SK-N-SH (cell line): ENCODE data around the gene AKAP3. TPM values are rescaled to one million over a fixed set of nuclear protein-coding genes. Genes with fewer than 3 reads are reported as not detected.

Experiments
- CTCF ChIA-PET: fragments of 300-600, 350-600 bp; formaldehyde crosslinking; extraction: SDS; loops from one replicate; lab custom pipeline; 2021; lab: Yijun Ruan, JAX
- POLR2A ChIA-PET: fragments of 350-600 bp; sonication (Branson Sonifier 250); formaldehyde crosslinking; extraction: SDS; loops from one replicate; lab custom pipeline; 2020; ENCODE audit warnings: antibody characterized with exemption, inconsistent platforms; lab: Yijun Ruan, JAX
- DNase-seq: peaks from one replicate; pipeline ENCODE4 v3.0.0; 2012
- H2AFZ ChIP-seq: fragments of 200-600 bp; sonication (generic); 2 replicates; pipeline ENCODE4 v1.8.1; 2016; ENCODE audit warnings: antibody characterized with exemption, mild to moderate bottlenecking, low read depth
- H3F3A ChIP-seq: fragments of 200-600 bp; sonication (generic); replicated peaks from 2 replicates; pipeline ENCODE3; 2016; ENCODE audit warnings: antibody characterized with exemption, mild to moderate bottlenecking; ENCODE audit not compliant: insufficient read depth
- H3K27ac ChIP-seq, 2 experiments: fragments of 200-500 bp in 1 of 2; fragments of 200-600 bp in 1 of 2; sonication (Bioruptor generic) in 1 of 2; sonication (generic), shearing (Covaris generic) in 1 of 2; 2 replicates each; pipeline versions ENCODE4 v1.5.1 to v1.6.1; 2014 to 2016; ENCODE audit warnings: low read depth in 2 of 2, inconsistent platforms in 1 of 2, low read length in 1 of 2, mild to moderate bottlenecking in 1 of 2, mixed read lengths in 1 of 2
- H3K27me3 ChIP-seq: fragments of 200-600 bp; sonication (generic), shearing (Covaris generic); 2 replicates; pipeline ENCODE4 v1.6.1; 2016; ENCODE audit warnings: mixed run types; ENCODE audit not compliant: insufficient read depth
- H3K36me3 ChIP-seq, 2 experiments: fragments of 200-500 bp in 1 of 2; fragments of 200-600 bp in 1 of 2; sonication (Bioruptor generic) in 1 of 2; sonication (generic) in 1 of 2; replicated peaks in 1 of 2; 2 replicates each; pipeline versions ENCODE3 to v1.5.1; 2014 to 2016; ENCODE audit warnings: low read length in 1 of 2, mild to moderate bottlenecking in 1 of 2; ENCODE audit not compliant: insufficient read depth in 2 of 2, control insufficient read depth in 1 of 2
- H3K4me1 ChIP-seq, 2 experiments: fragments of 200-500 bp in 1 of 2; fragments of 200-600 bp in 1 of 2; sonication (Bioruptor generic) in 1 of 2; sonication (generic), shearing (Covaris generic) in 1 of 2; 2 replicates each; pipeline versions ENCODE4 v1.5.1 to v1.6.1; 2014 to 2016; ENCODE audit warnings: low read depth in 1 of 2, low read length in 1 of 2, mixed run types in 1 of 2; ENCODE audit not compliant: insufficient read depth in 2 of 2, control insufficient read depth in 1 of 2
- H3K4me2 ChIP-seq: fragments of 200-600 bp; sonication (generic), shearing (Covaris generic); 2 replicates; pipeline ENCODE4 v1.6.1; 2017; ENCODE audit warnings: mixed run types
- H3K4me3 ChIP-seq, 2 experiments: fragments of 200-500 bp in 1 of 2; fragments of 200-600 bp in 1 of 2; sonication (Bioruptor generic) in 1 of 2; sonication (generic), shearing (Covaris generic) in 1 of 2; 2 replicates each; pipeline versions ENCODE4 v1.5.1 to v1.8.1; 2014 to 2016; ENCODE audit warnings: low read depth in 2 of 2, inconsistent platforms in 1 of 2, low read length in 1 of 2, mild to moderate bottlenecking in 1 of 2, mixed read lengths in 1 of 2, moderate library complexity in 1 of 2
- H3K79me2 ChIP-seq: fragments of 200-600 bp; sonication (generic); 2 replicates; pipeline ENCODE4 v1.8.1; 2017; ENCODE audit warnings: mild to moderate bottlenecking; ENCODE audit not compliant: insufficient read depth
- H3K9ac ChIP-seq: fragments of 200-600 bp; sonication (generic); 2 replicates; pipeline ENCODE4 v1.6.1; 2017; ENCODE audit warnings: mixed run types
- H3K9me2 ChIP-seq: fragments of 200-600 bp; sonication (generic); 2 replicates; pipeline ENCODE4 v1.6.1; 2017; ENCODE audit warnings: mixed run types
- H3K9me3 ChIP-seq: fragments of 200-600 bp; sonication (generic); 2 replicates; pipeline ENCODE4 v1.6.1; 2017; ENCODE audit warnings: mixed run types, mild to moderate bottlenecking, moderate library complexity
- H4K20me1 ChIP-seq: fragments of 200-600 bp; sonication (generic); 2 replicates; pipeline ENCODE4 v1.6.1; 2017; ENCODE audit warnings: mild to moderate bottlenecking, mixed run types; ENCODE audit not compliant: insufficient read depth
- ELF1 ChIP-seq: IDR thresholded peaks from 2 replicates; pipeline ENCODE4 v1.4.0; 2012
- FOXM1 ChIP-seq: IDR thresholded peaks from 2 replicates; pipeline ENCODE4 v1.4.0; 2012; ENCODE audit warnings: low read depth, mild to moderate bottlenecking
- GABPA ChIP-seq: IDR thresholded peaks from 2 replicates; pipeline ENCODE4 v1.4.0; 2012; ENCODE audit warnings: low read depth, mild to moderate bottlenecking
- GATA2 ChIP-seq: sonication (generic); formaldehyde crosslinking; IDR thresholded peaks from 2 replicates; pipeline ENCODE4 v1.5.0; 2020; ENCODE audit warnings: mild to moderate bottlenecking, missing genetic modification reagents
- JUND ChIP-seq: IDR thresholded peaks from 2 replicates; pipeline ENCODE4 v1.4.0; 2012
- MEF2A ChIP-seq: IDR thresholded peaks from 2 replicates; pipeline ENCODE4 v1.4.0; 2012; ENCODE audit warnings: low read depth, borderline replicate concordance
- MXI1 ChIP-seq: IDR thresholded peaks from 2 replicates; pipeline ENCODE4 v1.6.1; 2012; ENCODE audit warnings: mild to moderate bottlenecking, low read depth, low read length, improper control_type of control experiment
- NFIC ChIP-seq: IDR thresholded peaks from 2 replicates; pipeline ENCODE4 v1.4.0; 2012; ENCODE audit warnings: borderline replicate concordance
- NRF1 ChIP-seq: IDR thresholded peaks from 2 replicates; pipeline ENCODE4 v1.6.1; 2012; ENCODE audit warnings: low read depth, mild to moderate bottlenecking, low read length
- POLR2AphosphoS5 ChIP-seq: IDR thresholded peaks from 2 replicates; pipeline ENCODE4 v1.6.1; 2012; ENCODE audit warnings: low read depth, low read length
- RAD21 ChIP-seq: IDR thresholded peaks from 2 replicates; pipeline ENCODE4 v1.6.1; 2012; ENCODE audit warnings: mild to moderate bottlenecking, low read length
- RCOR1 ChIP-seq: fragments of 150-350 bp; IDR thresholded peaks from 2 replicates; pipeline ENCODE4 v1.6.1; 2017; ENCODE audit warnings: antibody characterized with exemption, low read length
- RFX5 ChIP-seq: IDR thresholded peaks from 2 replicates; pipeline ENCODE4 v1.6.1; 2012; ENCODE audit warnings: mild to moderate bottlenecking, improper control_type of control experiment, low read length
- SIN3A ChIP-seq: IDR thresholded peaks from 2 replicates; pipeline ENCODE4 v1.6.1; 2012; ENCODE audit warnings: low read depth, mild to moderate bottlenecking, low read length, moderate library complexity, borderline replicate concordance
- TAF1 ChIP-seq: IDR thresholded peaks from 2 replicates; pipeline ENCODE4 v1.6.1; 2012; ENCODE audit warnings: low read depth, mild to moderate bottlenecking, low read length, moderate library complexity, borderline replicate concordance
- TCF12 ChIP-seq: IDR thresholded peaks from 2 replicates; pipeline ENCODE4 v1.4.0; 2012
- TEAD4 ChIP-seq: IDR thresholded peaks from 2 replicates; pipeline ENCODE4 v1.4.0; 2012; ENCODE audit warnings: mild to moderate bottlenecking, borderline replicate concordance; ENCODE audit not compliant: insufficient read depth
- WGBS: methylation state at CpG from one replicate; pipeline ENCODE4 v1.1.6; 2017; ENCODE audit warnings: low lambda C conversion rate; 5-methylcytosine and 5-hydroxymethylcytosine counted together
- polyA plus RNA-seq, 3 experiments: library from polyadenylated mRNA; depleted of rRNA; stranded (reverse); fragments of >200 nt; gene quantifications; 2 replicates each; pipeline ENCODE4 v1.2.3, GENCODE V29; 2012
- TF ChIP-seq, protein P1 (sequence below): fragments of 150-350 bp; IDR thresholded peaks from 2 replicates; pipeline ENCODE4 v1.6.1; 2017; ENCODE audit warnings: antibody characterized with exemption, low read length, low read depth, borderline replicate concordance
- TF ChIP-seq, protein P2 (sequence below): IDR thresholded peaks from 2 replicates; pipeline ENCODE4 v1.4.0; 2012; ENCODE audit warnings: low read depth
- TF ChIP-seq, protein P3 (sequence below): fragments of 200-600 bp; sonication (generic); IDR thresholded peaks from 2 replicates; pipeline ENCODE4 v1.6.1; 2017; ENCODE audit warnings: antibody characterized with exemption, mild to moderate bottlenecking, moderate library complexity

AKAP3 gene
- polyA plus RNA-seq, 1 of the 3 experiments (the other 2 are of a cell fraction) = 0.12 TPM

DNA sequence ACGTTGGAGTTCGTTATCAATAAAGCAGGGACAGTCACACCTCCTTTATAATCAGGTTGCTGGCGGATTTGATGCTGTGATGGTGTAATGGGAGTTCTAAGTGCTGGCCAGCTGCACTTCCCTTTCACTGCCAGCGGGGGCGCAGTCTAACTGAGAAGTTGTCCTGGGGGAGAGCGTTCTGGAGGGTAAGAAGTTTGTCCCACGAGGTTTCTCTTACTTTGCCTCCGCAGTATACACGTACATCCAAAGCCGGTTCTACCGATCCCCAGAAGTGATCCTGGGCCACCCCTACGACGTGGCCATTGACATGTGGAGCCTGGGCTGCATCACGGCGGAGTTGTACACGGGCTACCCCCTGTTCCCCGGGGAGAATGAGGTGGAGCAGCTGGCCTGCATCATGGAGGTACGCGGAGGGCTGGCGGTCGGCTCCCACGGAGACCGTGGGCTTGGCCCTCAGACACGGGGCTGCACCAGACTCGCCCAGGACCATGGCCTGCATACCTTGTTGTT is 44.1 kb downstream of the AKAP3 start (continued):
- TF ChIP-seq ELF1 = peak; percentile 24; the same call in 1 of the 2 replicates
- peak; percentile 56; the same call in 1 of the 2 replicates for TF ChIP-seq SIN3A
- peak; percentile 81 for TF ChIP-seq POLR2AphosphoS5
- peak; percentile 57; the same call in 1 of the 2 replicates for TF ChIP-seq RCOR1
- no peak for TF ChIP-seq NFIC
- TF ChIP-seq, protein P1, sequence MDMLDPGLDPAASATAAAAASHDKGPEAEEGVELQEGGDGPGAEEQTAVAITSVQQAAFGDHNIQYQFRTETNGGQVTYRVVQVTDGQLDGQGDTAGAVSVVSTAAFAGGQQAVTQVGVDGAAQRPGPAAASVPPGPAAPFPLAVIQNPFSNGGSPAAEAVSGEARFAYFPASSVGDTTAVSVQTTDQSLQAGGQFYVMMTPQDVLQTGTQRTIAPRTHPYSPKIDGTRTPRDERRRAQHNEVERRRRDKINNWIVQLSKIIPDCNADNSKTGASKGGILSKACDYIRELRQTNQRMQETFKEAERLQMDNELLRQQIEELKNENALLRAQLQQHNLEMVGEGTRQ = no peak
- peak; percentile 88 for TF ChIP-seq MXI1

DNA sequence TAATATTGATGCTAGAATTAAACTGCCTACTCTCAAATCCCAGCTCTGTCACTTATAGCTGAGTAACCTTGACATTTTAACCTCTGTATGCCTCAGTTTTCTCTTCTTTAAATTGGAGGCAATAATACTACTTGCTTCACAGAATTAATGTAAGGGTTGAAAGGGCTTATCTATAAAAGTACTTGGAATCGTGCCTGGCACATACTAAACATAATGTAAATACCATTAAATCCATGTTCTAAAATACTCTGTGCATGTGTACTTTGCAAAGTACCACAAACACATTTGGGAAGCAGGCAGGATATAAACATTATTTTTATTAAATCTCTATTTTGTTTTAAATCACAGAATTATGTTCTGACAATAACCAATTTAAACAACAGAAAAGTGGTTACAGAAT is 44.9 kb downstream of the AKAP3 start:
- no peak overlapping the region for H3K27ac ChIP-seq
- POLR2A ChIA-PET = no interaction called here
- no peaks in the 10 kb centered on the region for H3K9me3 ChIP-seq
- no peaks in the 10 kb centered on the region for H3K9me2 ChIP-seq
- TF ChIP-seq, protein P1 = no peak
- TF ChIP-seq MXI1 = no peak
- no peak for TF ChIP-seq RCOR1
- no peak for TF ChIP-seq TEAD4
- TF ChIP-seq TCF12 = no peak
- TF ChIP-seq GATA2 (CRISPR knock-in tag) = no peak
- TF ChIP-seq NRF1 = no peak
- no peak for TF ChIP-seq GABPA
- no peak for TF ChIP-seq TAF1
- TF ChIP-seq, protein P2, sequence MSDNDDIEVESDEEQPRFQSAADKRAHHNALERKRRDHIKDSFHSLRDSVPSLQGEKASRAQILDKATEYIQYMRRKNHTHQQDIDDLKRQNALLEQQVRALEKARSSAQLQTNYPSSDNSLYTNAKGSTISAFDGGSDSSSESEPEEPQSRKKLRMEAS = no peak
- TF ChIP-seq RFX5 = no peak
- TF ChIP-seq JUND = no peak
- no peak for TF ChIP-seq RAD21
- TF ChIP-seq MEF2A = no peak
- TF ChIP-seq, protein P3, sequence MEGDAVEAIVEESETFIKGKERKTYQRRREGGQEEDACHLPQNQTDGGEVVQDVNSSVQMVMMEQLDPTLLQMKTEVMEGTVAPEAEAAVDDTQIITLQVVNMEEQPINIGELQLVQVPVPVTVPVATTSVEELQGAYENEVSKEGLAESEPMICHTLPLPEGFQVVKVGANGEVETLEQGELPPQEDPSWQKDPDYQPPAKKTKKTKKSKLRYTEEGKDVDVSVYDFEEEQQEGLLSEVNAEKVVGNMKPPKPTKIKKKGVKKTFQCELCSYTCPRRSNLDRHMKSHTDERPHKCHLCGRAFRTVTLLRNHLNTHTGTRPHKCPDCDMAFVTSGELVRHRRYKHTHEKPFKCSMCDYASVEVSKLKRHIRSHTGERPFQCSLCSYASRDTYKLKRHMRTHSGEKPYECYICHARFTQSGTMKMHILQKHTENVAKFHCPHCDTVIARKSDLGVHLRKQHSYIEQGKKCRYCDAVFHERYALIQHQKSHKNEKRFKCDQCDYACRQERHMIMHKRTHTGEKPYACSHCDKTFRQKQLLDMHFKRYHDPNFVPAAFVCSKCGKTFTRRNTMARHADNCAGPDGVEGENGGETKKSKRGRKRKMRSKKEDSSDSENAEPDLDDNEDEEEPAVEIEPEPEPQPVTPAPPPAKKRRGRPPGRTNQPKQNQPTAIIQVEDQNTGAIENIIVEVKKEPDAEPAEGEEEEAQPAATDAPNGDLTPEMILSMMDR = no peak
- no peak for TF ChIP-seq POLR2AphosphoS5
- no peak for TF ChIP-seq NFIC
- TF ChIP-seq FOXM1 = no peak
- peaks cover 28% of the 10 kb centered on the region; the same call in 1 of the 2 replicates for H3K27me3 ChIP-seq
- H3K4me1 ChIP-seq = peaks cover 0 to 19% of the 10 kb centered on the region in 2 experiments; a peak in 2 of 4 replicates
- peaks cover 0 to 2% of the 10 kb centered on the region in 2 experiments for H3K36me3 ChIP-seq
- CTCF ChIA-PET = interaction anchor here (0.6 to 2.9 kb wide), 25 partner anchors 7 to 158 kb away, joined by 3 to 28 read pairs (median 8); partner anchors contain the start of genes AKAP3 and NDUFA9
- H4K20me1 ChIP-seq = no peaks in the 10 kb centered on the region
- H3K79me2 ChIP-seq = peaks cover 12% of the 10 kb centered on the region
- no peak overlapping the region for H3K4me3 ChIP-seq
- WGBS = 0% methylated on average over 1 of the region's 1 CpG
- H3K4me2 ChIP-seq = no peak overlapping the region
- no peaks in the 10 kb centered on the region for H3F3A ChIP-seq
- H3K9ac ChIP-seq = no peak overlapping the region
- no peak for DNase-seq
- no peak overlapping the region for H2AFZ ChIP-seq
